ENCODE data around the gene SNED1. TPM values are rescaled to one million over a fixed set of nuclear protein-coding genes. Genes with fewer than 3 reads are reported as not detected.

SNED1 gene
- total RNA-seq, 4 donors from 2014 or later, result 16.4 to 56.2 (median 43.5) TPM

GRCh38 chr2:241063587-241063986 is 65.2 kb downstream of the SNED1 start:
- TF ChIP-seq POLR2A (IDR thresholded peaks at IDR 0.05), result no peak
- TF ChIP-seq CTCF (IDR thresholded peaks at IDR 0.05 in 4 of 5, conservative IDR thresholded peaks at IDR 0.05 in 1 of 5), result no peak
- intact Hi-C loops (cut with DNase I; ENCODE audit: low total_unique reads) (no loop called here), in situ Hi-C loops (cut with MboI; ENCODE audit: low sequenced_read_pairs in 4 of 4) (no loop called here)
- ATAC-seq, result no peak
- Histone ChIP-seq H3K9me3 (no peaks in the 10 kb centered on the region), H3K4me3 (no peak overlapping the region), H3K27me3 (no peaks in the 10 kb centered on the region), H3K36me3 (peaks cover 0 to 32% of the 10 kb centered on the region in 2 donors), H3K4me1 (no peaks in the 10 kb centered on the region), H3K27ac (no peak overlapping the region)
- DNase-seq, result no peak

GRCh38 chr2:241064008-241064801 is 65.8 kb downstream of the SNED1 start:
- Histone ChIP-seq H3K4me3 (no peak overlapping the region), H3K27ac (no peak overlapping the region), H3K36me3 (peaks cover 0 to 38% of the 10 kb centered on the region in 2 donors), H3K4me1 (no peaks in the 10 kb centered on the region), H3K27me3 (no peaks in the 10 kb centered on the region), H3K9me3 (no peaks in the 10 kb centered on the region)
- DNase-seq (no peak), ATAC-seq (no peak)
- intact Hi-C loops (cut with DNase I; ENCODE audit: low total_unique reads) (no loop called here), in situ Hi-C loops (cut with MboI; ENCODE audit: low sequenced_read_pairs in 4 of 4) (no loop called here)
- TF ChIP-seq POLR2A (IDR thresholded peaks at IDR 0.05), result no peak
- no peak for TF ChIP-seq CTCF (IDR thresholded peaks at IDR 0.05 in 4 of 5, conservative IDR thresholded peaks at IDR 0.05 in 1 of 5)

GRCh38 chr2:241064802-241065354 is 66.5 kb downstream of the SNED1 start:
- ATAC-seq, result no peak
- Histone ChIP-seq H3K4me1 (no peaks in the 10 kb centered on the region), H3K27me3 (no peaks in the 10 kb centered on the region), H3K36me3 (peaks cover 0 to 45% of the 10 kb centered on the region in 2 donors), H3K9me3 (no peaks in the 10 kb centered on the region), H3K27ac (no peak overlapping the region), H3K4me3 (no peak overlapping the region)
- DNase-seq, result no peak
- intact Hi-C loops (cut with DNase I; ENCODE audit: low total_unique reads), result no loop called here
- in situ Hi-C loops (cut with MboI; ENCODE audit: low sequenced_read_pairs in 4 of 4), result no loop called here
- TF ChIP-seq CTCF (IDR thresholded peaks at IDR 0.05 in 4 of 5, conservative IDR thresholded peaks at IDR 0.05 in 1 of 5), result no peak

GRCh38 chr2:241065355-241065803 is 67.0 kb downstream of the SNED1 start:
- no peaks in the 10 kb centered on the region for H3K27me3 ChIP-seq
- no peak for ATAC-seq
- no peak for DNase-seq
- no peak overlapping the region for H3K4me3 ChIP-seq
- no peak overlapping the region for H3K27ac ChIP-seq
- peaks cover 0 to 50% of the 10 kb centered on the region in 2 donors for H3K36me3 ChIP-seq
- H3K9me3 ChIP-seq, result no peaks in the 10 kb centered on the region
- H3K4me1 ChIP-seq, result no peaks in the 10 kb centered on the region
- TF ChIP-seq POLR2A (IDR thresholded peaks at IDR 0.05), result no peak
- no peak for TF ChIP-seq CTCF (IDR thresholded peaks at IDR 0.05 in 4 of 5, conservative IDR thresholded peaks at IDR 0.05 in 1 of 5)
- in situ Hi-C loops (cut with MboI; ENCODE audit: low sequenced_read_pairs in 4 of 4), result no loop called here
- intact Hi-C loops (cut with DNase I; ENCODE audit: low total_unique reads), result no loop called here

All from gastrocnemius medialis (tissue), 4 donors.